Activated CD4-positive, alpha-beta T cell treated with anti-CD3 and anti-CD28 coated beads, Interleukin-2, amount 50 U/mL, for 24 hours (primary cell): ENCODE results near the gene ITIH4.
A peak's percentile ranks its signal among the peaks of the same experiment; 100 is the strongest.

Experiments
- DNase-seq, 2 donors: peaks; one replicate each; pipeline ENCODE4 v3.0.0-alpha.2; 2020; ENCODE audit warnings: low read depth in 1 of 2, low spot score in 1 of 2

The ITIH4 gene

DNA sequence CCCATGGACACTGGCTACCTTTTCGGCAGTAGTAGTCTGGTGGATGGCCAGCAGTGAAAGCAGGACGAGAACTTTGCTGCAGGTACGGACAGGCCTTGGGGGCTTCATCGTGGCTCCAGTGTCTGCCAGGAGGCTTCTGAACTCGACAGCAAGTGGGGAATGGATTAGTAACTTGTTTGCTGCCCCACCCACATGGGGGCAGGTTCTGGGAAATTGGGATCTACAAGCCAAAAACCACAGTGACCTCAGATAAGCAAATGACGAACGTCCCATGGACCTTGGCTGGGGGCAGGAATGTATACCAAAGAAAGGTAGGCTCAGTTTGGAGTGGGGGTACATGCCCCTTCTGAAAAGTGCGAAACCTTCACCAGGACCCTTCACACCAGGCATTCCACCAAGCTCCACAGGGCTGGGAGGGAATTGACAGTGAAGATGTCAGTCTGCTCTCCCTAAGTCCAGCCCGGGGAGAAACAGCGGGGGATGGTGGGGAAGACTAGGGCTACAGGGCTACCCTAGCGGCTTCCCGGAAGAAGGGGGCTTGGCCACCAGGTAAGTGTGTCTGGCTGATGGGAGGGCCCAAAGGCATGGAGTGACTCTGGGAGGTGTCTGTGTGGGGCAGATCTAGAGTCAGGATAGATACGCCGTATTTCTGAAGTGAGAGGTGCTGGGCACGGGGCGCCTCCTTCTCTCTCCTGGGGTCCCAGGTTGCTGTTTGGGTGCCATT lies at the start of gene ITIH4:
Gene ITIH4, minus strand, starts transcription at position 138 of the 724 bp plus-strand sequence. Its CDS starts 30 bp downstream, at position 108.
- no peak for DNase-seq

DNA sequence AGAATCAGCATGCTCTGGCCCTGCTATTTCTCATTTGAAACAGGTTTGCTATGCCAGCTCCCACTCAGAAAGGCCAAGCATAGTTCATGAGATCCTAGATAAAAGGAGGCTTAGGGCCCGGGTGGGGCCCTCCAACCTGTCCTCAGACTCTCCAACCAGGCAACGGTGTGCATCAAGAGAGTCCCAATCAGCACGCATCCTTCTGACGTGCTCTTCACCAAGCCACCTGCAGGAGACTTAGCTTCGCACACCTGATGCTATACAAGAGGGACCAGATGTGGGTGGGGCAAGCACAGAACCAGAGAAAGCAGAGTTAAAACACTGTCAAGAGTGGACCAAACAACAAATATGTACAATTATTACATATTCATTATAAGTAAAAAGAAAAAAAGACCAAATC lies 49.6 kb upstream of the ITIH4 start:
- no peak for DNase-seq

DNA sequence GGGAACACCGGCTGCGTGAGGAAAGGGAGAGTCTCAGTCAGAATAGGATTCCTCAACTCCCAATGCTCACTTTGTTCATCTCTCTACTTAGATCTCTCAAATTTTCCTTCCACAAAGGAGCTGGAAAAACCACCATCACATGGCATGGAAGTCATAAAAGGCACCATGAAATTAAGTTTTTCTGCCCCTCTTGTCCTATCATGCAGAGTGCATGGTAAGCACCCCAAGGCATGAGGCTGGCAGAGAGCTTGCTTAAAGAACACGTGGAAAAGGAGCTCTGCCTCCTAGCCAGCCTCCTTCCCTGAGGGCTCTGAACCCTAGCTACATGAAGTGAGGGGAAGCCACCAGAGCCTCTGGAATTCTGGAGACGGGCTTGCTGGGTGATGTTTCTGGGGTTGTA lies 49.1 kb upstream of the ITIH4 start:
- no peak for DNase-seq

- no peak for DNase-seq
Observed at GRCh38 chr3:52879090-52879489, 48.6 kb upstream of the ITIH4 start.

DNA sequence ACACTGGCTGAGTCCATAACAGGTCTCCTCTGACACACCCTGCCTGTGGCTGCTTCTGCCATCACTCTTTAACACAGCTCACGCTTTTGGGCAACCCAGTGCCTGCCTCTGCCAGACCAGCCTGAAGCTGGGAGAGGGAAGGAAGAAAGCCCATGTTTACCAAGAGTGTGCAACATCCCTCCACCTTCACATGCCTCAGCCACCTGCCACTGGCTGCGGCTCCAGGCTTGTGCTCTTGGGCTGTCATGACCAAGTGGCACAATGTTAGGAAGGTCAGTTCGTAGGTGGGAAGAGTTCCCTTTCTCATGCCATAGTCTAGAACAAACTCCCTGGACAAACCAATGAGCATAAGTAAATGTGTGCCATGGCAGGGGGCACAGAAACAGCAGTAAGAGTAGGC lies 46.6 kb upstream of the ITIH4 start:
- no peak for DNase-seq

GRCh38 chr3:52874864-52875587 lies 44.6 kb upstream of the ITIH4 start:
- no peak for DNase-seq

DNA sequence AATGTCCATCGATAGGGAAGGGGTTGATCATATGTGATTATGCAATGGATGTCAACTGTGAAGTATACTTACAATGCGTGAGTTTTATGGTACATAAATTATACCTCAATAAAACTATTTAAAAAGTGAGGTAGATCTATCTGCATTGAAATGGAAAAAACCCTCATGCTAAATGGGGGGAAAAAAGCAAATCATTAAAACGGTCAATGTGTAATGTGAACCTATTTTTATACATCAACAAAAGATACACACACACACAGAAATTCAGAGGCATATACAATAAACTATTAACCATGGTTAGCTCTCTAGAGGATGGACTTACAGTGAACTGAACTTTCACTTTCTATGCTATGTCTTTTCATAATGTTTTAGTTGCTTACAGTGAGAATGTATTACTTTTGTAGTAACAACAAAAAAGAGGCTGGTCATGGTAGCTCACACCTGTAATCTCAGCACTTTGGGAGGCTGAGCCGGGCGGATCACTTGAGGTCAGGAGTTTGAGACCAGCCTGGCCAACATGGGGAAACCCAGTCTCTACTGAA lies 43.8 kb upstream of the ITIH4 start:
- no peak for DNase-seq

GRCh38 chr3:52873433-52874159 lies 43.1 kb upstream of the ITIH4 start:
- DNase-seq = no peak

- DNase-seq = no peak
Observed at GRCh38 chr3:52872245-52872644, 41.8 kb upstream of the ITIH4 start.

- DNase-seq = no peak
Observed at GRCh38 chr3:52871761-52872160, 41.3 kb upstream of the ITIH4 start.

- DNase-seq = no peak
Observed at GRCh38 chr3:52870471-52870870, 40.0 kb upstream of the ITIH4 start.

GRCh38 chr3:52866427-52866826 lies 36.0 kb upstream of the ITIH4 start:
- DNase-seq = no peak

DNA sequence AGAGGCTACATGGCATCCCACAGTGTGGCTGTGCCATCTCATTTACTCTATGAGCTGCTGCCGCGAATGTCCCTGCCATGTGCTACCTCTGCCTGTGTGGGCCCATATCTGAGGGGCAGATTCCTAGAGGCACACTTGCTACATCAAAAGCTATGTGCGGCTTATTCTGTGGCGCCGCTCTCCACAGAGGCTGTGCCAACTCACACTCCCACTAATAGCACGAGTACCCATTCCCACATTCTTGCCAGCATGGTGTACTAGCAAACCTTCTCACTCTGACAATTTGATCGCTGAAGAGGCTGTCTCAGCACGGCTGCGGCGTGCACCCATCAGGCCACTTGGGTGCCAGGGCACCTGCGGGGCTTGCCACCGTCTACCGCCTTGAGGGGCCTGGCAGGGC lies 35.5 kb upstream of the ITIH4 start:
- DNase-seq = no peak

GRCh38 chr3:52860424-52860768 lies 29.9 kb upstream of the ITIH4 start:
- no peak for DNase-seq

DNA sequence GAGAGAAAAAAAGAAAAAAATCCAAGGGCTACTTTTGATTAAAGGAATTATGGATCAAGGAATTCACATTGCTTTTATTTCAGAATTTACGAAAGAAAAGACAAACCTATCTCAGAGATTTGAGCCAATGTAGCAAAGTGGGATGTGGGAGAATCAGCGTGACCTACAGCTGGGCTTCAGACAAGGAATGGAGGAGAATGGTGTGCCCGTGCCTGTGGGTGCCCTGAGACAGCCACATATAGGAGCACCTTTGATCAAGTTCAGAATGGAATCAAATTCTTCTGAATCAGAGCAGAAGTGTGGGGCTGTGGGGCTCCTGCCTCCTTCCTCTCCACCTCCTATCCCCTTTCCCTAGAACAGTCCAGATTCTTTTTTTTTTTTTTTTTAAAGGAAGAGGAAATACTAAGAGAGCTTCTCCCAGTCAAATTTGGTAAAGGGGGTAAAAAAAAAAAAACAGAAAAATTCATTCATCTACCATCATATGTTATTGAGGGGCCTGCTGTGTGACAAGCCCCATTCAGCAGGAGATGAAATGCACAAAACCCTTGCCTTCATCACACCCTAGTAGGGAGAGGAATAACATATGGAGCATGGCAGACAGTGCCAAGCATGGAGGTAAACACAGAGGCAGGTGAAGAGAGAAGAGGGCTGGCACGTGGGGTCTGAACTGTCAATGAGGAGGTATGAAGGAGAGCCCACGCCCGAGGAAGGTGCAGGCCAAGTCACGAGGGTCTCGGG lies 29.4 kb upstream of the ITIH4 start:
- DNase-seq = no peak

DNA sequence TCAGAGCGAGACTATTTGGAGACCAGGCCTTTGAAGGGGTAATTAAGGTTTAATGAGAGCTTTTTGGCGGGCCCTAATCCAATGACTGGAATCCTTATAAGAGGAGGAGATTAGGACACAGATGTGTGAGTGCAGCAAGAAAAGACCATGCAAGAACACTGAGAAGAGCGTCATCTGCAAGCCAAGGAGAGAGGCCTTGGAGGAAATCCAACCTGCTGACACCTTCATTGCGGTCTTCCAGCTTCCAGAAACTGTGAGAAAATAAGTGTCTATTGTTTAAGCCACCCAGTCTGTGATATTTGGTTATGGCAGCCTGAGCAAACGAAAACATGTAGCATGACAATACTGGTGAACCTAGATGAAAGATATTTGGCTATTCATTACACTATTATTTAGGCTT lies 27.4 kb upstream of the ITIH4 start:
- no peak for DNase-seq

- no peak for DNase-seq
Observed at GRCh38 chr3:52857133-52857532, 26.7 kb upstream of the ITIH4 start.

- no peak for DNase-seq
Observed at GRCh38 chr3:52856666-52857065, 26.2 kb upstream of the ITIH4 start.

DNA sequence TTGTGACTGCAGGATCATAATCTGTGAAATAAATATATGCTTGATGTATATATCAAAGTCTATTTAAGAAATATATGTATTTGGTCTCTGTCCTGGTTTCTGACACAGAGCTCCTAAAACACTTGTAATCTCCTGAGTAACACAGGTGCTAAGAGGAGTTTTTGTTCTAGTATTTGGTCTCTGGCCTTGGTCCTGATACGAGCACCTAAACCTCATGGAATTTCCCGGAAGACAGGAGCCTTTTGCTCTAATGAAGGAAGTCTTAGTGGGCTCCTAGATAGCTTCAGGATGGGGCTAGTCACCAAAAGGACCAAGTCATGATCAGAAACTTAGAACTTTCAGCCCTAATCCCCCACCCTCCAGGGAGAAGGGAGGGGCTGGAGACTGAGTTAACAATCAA lies 23.5 kb upstream of the ITIH4 start:
- no peak for DNase-seq

GRCh38 chr3:52852419-52852818 lies 21.9 kb upstream of the ITIH4 start:
- no peak for DNase-seq

- DNase-seq = peak in 1 of 2 donors; percentile 21
Observed at GRCh38 chr3:52851348-52851747, 20.9 kb upstream of the ITIH4 start.
